Fibroblast of peridontal ligament (primary cell): Measurements from ENCODE around the gene NFATC4.

Experiments
- DNase-seq: peaks from one replicate; pipeline ENCODE4 v3.0.0-alpha.2; 2010; ENCODE audit errors: extremely low read depth

The NFATC4 gene

DNA sequence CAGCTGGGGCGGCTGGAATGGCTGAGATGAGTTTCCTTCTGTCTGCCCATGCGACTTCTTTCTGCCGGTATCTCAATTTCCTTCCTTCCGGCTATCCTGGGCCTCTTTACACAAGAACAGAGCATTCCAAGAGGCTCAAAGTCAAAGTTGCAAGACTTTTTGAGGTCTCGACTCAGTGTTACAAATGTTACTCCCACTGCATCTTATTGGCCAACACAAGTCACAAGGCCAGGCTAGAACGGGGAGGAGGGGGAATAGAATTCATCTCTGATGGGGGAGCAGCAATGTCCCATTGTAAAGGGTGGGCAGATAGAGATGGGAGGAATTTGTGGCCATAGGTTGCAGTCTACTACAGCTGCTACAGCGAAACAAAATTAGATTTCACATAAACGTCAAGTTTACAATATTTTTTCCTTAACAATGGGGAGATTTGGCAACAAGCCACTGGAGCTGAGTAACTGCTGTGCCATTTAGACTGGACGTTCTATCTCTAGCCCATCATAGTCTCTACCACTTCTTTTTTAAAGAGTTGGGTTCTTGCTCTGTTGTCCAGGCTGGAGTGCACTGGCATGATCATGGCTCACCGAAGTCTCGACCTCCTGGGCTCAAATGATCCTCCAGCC is 21.4 kb downstream of the NFATC4 start:
- peak; percentile 51 for DNase-seq

DNA sequence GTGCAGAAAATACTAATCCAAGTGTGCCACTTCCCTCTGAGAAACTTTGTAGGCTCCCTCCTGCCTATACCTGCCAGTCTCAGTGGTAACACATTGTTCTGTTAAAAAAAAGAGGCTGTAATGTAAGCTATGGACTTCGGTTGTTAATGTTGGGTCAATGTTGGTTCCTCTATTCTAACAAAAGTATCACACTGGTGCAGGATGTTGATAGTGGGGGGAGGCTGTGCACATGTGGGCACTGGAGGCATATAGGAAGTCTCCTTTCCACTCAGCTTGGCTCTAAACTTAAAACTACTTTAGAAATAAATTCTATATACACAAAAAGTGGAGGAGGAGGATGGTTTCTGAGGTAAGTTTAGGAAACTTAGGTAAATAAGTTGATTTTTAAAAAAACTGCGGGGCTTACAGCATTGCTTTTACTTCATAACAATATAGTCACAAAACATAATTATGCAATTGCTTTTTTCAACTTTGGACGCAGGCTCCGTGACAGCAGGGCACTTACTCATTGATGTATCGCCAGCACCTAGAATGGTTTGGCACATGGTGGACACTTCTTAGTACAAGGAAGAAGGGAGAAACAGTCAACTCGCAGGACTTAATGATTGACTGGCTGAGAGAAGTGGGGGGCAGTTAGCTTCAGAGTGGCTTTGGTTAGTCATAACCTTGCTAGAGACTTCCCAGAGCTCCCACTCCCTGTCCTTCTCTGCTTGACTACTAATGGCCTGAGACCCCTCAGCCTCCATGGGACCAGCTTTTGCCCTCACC is 22.9 kb downstream of the NFATC4 start:
- DNase-seq: no peak

DNA sequence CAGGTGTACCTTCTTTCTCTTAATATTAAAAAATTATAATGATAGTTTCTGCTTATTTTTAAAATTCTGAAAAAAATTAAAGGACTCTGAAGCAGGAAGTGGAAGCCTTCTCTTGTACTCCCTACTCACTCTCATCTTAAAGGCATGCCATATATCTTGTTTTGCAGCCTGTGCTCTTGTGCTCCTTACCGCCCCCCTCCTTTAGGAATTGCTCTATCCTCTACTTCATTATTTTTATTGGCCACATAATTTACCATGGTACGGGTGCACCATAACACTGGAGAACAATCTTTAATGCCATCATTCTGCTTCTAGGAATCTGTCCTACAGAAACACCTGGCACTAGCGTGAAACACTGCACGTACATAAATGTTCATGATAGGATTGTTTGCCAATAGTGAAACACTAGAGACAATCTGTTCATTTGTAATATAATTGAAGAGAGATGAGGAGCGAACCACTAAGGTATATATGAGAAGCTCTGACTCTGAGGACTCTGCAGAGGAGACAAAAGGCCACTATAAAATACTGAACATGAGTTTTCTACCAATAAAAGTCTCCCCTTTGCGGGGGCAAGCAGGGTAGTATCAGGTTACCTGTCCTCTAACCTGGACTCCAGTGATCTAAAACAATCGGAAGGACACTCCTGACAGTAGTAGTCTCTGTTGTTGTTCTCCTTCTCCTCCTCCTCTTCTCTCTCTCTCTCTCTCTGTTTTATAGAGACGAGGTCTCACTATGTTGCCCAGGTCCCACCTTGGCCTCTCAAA is 24.5 kb downstream of the NFATC4 start:
- DNase-seq: peak; percentile 27

DNA sequence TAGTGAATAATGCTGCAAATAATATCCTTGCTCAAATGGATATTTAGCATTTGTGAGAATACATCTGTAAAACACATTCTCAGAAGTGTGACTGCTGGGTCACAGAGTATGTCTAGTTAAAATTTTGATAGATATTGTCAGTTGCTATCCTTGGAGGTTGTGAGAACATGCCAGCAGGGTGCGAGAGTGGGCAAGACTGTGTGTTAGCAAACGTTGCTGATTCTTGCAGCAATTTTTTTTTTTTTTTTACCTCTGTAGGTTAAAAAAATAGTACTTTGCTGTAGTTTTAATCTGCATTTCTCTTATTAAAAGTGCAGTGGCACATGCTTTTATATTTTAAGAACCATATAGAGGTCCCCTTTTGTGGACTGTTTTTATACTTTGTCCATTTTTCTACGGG is 26.3 kb downstream of the NFATC4 start:
- DNase-seq: no peak

DNA sequence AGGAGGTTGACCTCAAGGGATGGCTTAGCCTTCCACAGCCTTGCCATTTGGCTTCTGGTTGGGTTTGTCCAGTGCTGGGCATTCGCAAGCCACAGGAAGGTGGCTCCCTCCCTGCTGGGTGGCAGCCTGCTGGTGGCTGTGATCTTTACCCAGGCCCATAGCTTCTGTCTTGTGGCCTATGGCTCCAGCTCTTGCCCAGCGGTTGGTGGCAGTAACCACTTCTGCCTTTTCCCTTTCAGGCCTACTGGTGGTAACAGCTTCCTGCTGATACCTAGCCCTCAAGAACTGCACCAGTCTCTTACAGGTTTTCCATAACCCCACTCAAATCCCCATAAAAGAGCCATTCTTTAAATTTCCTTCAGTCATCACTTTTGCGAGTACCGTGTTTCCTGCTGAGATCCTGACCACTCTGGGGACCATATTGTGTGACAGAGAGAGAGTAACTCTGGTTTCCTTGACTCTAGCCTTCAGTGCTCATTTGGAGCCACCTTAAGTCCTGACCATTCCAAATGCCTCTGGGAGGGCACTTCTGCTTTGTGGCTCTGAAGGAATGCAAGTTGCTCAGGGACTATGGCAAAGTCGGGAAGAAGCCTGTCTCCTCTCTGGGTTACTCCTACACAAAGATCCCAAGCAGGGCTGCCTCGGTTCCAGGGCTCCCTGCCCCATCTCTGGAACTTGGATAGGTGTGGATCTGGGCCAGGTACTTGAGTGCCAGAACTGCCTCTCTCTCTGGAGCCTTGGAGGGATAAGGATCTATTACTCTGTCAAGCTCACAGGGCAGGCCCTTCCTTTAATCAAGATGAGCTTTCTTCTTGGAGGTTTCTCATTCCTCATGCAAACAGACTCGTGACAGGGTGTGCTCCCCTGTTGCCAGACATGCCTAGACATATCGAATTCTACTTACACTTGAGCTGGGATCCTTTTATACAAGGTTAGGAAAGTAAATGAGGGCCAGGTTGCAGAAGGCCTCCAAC is 27.9 kb downstream of the NFATC4 start:
- DNase-seq: peak; percentile 53

DNA sequence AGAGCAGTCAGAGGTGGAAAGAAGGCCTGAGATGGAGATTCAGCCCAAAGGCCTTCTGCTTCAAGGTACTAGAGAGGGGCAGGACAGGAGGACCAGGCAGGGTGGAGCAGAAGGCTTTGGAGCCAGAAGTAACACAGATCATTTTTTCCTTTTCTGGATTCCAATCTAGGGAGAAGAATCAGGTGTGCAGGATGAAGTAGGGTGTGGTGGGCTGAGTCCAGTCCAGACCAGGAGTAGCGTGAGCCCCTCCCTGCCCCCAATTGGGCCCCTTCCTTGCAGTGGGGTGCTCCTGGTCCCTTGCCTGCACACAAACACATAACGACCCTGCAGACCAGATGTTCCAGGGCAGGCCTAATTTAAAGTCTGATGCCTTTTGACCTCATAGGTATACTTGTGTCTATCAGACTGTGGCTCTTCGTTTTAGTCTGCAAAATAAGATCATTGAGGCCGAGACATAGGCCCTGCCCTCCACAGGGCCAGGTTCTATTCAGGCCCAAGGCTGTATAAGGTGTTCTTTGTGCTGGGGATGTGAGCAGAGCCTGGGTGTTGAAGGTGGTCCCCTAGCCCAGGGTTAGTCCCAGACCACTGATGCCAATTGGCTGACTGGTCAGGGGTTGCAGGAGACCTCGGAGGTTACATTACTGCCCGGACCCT is 29.8 kb downstream of the NFATC4 start:
- DNase-seq: no peak

DNA sequence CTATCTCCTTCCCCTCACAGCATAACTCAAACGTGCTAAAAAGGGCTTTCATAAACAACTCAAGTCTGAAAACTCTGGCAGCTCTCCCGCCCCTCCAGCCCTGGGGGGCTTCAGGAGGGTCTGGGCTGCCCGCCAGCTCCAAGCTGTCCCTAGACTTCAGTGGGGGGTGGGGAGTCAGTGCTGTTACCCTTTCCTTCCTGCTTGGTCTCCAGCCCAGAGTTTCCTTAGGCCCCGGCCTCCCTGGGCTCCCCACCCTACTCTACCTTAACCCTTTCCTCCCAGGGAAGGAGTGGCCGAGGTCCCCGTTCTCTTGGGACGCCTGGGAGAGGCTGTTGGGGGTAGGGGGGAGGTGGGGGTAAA is 30.3 kb downstream of the NFATC4 start:
- DNase-seq: no peak

DNA sequence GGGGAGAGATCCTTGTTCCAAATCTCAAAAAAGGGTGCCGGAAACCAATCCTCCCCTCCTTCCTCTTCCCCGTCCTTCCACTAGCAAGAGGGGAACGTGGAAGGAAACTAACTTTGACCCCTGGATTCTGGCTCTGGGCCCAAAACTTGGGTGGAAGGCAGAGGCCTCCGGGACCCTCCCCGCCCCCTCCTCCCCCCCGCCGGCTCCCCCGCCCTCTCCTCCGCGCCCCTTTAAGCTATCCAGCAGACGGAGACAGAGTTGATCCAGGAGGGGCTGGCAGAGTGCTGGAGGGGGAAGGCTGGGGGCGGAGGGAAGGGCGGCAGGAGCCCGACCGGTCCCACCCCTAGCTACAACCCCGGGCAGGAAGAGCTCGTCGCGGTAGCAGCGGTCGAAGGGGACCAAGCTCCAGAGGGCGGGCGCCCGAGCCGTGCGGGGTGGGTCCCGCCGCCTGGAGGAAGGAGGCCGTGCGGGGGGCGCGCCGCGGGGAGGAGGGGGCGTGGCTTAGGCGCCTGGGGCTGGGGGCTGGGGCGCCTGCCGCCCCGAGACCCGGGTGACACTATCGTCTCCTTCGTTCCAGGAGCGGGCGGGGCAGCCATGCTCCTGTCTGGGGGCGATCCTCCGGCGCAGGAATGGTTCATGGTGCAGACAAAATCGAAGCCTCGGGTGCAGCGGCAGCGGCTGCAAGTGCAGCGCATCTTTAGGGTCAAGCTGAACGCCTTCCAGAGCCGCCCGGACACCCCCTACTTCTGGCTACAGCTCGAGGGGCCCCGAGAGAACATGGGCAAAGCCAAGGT is 30.9 kb downstream of the NFATC4 start, which contains the start of gene NYNRIN:
TSS of gene NYNRIN (plus strand) at position 351 of the 794 bp plus-strand sequence. CDS start at position 595, 244 bp downstream.
- DNase-seq: no peak

DNA sequence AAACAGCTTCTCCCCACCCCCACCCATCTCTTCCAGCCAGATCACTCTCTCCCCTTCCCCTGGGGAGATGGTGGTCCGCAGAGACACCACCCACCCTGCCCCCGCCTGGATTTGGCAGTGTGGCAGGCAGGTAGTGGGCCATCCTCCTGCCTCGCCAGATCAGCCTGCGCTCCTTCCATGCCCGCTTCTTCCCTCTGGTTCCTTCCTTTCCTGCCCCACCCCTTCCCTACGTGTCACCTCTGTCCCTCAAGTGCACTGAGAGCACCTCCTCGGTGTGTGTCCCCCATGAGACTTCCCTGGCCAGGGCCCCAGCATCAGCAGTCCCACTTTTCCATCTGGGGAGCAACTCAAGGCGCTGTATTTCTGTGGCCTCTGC is 31.5 kb downstream of the NFATC4 start:
- DNase-seq: no peak

DNA sequence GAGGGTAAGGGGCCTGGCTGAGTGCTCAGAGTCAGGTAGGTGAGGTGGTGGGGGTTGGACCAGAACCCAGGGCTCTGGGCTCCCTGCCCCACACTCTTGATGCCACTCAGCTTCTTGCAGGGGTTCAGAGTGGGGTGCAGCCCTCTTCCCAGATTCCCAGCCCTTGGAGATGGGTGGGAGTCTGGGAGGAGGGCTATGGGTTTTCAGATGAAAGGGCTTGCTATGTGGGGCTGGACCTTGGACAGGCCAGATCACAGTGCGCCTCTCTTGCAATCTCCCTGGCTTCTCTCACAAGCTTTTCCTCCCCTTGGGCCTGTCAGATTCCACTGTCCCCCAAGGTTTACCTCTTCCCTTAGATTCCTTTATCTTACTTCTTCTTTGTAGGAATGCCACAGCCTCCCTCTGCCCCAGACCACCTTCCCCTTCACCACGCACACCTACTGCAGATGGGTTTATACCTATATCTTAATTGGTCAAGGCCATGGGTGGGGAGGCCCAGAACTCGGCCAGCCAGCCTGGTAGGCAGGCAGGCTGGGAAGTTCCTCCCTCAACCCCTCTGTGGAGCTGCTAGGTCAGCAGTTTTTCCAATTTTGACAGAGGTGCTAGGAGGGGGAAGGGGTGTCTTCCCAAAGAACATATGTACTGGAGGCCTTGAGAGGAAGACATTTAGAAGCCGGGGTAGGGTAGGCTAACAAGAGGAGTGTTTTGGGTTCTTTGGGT is 32.2 kb downstream of the NFATC4 start:
- no peak for DNase-seq

DNA sequence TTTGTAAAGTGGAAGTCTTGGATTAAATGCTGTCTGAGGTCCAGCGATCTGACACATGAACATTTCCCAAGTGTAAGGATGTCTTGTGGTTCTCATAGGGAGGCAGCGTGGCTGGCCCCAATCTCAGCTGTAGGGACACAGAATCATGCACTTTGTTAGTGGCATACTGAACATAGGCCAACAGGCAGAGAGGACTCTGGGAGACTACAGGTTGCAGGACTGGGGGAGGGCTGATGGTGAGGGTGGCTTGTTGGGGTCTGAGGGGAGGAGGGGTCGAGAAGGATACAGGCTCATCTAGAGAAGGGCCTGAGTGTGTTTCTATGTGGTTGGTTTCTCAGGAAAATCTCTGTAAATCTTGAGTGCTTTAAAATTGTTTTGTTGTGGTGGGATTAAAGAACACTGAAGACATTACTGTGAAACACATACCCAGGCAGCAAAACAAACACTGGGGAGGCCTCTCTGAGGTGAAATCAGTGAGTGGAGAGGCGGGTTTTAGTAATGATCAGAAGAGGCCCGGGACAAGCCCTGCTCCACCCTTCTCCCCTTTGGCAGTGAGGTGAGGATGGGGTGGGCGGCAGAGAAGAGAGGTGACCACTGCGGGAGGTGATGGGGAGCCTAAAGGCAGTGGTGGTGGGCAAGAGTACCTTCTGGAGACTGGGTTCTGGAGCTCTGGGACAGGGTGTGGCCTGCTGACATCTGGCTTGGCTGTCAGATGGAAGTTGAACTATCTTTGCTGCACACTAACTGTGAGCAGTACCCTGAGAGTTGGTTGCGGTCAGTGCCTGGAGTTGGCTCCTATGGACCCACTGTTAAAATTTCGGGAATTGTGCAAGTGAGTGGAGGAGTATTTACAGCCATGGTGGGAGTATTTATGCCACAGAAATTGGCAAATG is 34.1 kb downstream of the NFATC4 start:
- no peak for DNase-seq

DNA sequence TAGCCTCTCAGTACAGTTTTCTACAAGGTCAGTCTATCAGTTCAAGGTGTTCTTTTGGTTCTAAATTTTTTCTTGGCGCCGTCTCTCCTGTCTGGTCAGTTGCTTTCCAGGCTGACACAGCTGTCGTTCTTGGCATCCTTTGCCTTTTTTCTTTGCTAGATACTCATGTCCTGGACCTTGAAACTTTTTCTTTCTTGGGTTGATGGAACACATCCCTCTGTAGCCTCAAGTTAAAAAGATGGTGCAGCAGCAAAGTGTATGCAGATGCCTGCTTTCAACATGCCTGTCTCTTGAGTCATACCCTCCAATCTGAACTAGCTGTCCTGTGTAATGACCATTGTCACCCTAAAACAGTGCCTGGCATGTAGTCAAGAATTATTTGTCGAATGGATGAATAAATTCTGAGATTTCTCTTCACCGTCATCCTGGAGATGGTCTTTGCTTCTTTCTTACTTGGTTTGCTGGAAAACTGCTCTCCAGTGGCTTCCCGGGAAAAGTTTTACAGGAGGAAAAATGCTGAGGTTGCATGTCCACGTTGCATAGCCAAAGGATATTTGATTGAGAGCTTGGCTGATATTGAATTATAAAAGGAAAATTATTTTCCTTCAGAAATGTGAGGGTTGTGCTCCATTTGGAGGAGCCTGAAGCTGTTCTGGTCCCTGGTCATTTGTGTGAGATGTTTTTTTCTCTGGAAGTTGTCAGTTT is 35.5 kb downstream of the NFATC4 start:
- DNase-seq: no peak

DNA sequence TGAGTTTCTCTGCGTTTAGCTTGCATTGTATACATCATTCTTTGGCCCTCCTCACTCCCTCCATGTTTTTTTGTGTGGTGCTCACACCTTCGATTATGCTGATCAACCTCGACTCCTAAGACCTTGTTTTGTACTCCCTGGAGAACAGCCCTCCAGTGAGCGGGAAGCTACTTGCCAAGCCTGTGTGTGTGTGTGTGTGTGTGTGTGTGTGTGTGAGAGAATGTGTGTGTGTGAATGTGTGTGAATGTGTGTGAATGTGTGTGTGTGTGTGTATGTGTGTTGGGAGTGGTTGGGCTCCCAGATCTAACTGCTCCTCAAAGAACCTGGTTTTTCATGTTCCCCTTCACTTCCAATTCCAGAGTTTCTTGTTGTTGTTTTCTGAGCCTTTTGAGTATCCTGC is 36.8 kb downstream of the NFATC4 start:
- DNase-seq: no peak

DNA sequence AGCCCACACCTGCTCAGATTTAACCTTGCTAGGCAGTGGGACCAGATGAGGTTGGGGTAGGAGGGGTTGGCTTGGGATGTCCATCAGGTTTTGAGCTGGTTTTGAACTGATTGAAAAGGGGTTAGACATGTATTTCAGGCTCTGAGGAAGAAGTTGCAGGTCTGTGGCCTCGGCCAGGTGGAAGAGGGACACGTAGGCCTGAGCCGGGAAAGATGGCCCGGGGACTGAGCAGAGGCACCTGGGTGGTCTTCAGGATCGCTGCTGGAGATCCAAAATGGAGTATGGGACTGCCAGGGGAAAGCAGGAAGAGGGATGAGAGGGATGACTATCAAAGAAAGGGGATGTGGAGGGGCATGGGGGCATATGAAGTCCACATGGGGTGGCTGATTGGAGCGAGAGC is 38.4 kb downstream of the NFATC4 start:
- no peak for DNase-seq

DNA sequence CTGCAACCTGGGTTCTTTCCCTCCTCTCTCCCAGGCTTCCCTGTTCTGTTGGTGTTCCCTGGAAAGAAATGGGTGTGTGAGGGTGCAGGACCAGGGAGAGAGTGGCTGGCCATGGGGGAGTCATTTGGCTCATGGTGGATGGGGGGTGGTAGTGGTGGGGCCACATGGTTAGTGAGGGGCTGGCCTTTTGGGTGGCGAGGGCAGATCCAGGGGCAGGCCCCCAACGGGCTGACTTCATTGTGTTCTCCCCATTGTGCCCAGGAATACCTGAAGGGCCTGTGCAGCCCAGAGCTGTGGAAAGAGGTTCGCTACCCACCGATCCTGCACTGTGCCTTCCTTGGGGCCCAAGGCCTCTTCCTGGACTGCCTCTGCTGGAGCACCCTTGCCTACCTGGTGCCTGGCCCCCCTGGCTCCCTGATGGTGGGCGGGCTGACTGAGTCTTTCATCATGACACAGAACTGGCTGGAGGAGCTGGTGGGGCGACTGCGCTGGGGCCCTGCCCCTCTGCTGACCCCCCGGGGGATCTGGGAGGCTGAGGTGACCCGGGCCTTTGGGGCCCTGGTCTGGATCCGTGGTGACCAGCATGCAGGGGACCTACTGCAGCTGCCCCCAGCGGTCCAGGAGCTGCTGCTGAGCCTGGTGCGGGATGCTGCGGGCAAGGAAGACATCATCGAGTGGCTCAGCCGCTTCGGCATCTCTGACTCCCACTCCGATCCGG is 39.8 kb downstream of the NFATC4 start:
- DNase-seq: no peak

DNA sequence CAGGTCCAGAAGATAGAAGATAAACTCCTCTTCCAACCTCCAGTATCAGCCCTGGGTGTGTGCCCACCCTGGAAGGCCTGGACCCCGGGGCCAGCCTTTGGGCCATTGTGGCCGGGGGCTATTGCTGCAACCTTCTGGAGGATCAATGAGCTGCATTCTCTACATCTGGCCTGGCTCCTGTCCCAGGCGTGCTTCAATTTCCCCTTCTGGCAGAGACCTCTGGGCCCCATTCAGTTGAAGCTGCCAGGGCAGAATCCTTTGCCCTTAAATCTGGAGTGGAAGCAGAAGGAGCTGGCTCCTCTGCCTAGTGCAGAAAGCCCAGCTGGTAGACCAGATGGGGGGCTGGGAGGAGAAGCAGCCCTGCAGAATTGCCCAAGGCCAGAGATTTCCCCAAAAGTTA is 40.8 kb downstream of the NFATC4 start:
- peak; percentile 71 for DNase-seq

DNA sequence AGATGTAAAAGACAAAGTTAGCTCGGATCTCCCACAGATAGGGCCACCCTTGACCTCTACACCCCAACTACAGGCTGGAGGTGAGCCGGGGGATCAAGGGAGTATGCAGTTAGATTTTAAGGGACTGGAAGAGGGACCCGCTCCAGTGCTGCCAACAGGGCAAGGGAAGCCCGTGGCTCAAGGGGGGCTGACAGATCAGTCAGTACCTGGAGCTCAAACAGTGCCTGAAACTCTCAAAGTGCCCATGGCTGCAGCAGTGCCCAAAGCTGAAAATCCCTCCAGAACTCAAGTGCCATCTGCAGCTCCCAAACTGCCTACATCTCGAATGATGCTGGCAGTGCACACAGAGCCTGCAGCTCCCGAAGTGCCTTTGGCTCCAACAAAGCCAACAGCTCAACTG is 41.2 kb downstream of the NFATC4 start:
- no peak for DNase-seq
